GM10266 (cell line): ENCODE results near the gene PLEKHA6.

Source experiments
- DNase-seq: peaks from one replicate; pipeline ENCODE4 v3.0.0; 2012; ENCODE audit errors: extremely low spot score
- TF ChIP-seq, protein P1 (sequence below): IDR thresholded peaks from 2 replicates; pipeline ENCODE4 v1.5.1; 2012; ENCODE audit warnings: mild to moderate bottlenecking, low read depth; ENCODE audit not compliant: control insufficient read depth, insufficient read depth; ENCODE audit errors: missing control alignments

The PLEKHA6 gene

DNA sequence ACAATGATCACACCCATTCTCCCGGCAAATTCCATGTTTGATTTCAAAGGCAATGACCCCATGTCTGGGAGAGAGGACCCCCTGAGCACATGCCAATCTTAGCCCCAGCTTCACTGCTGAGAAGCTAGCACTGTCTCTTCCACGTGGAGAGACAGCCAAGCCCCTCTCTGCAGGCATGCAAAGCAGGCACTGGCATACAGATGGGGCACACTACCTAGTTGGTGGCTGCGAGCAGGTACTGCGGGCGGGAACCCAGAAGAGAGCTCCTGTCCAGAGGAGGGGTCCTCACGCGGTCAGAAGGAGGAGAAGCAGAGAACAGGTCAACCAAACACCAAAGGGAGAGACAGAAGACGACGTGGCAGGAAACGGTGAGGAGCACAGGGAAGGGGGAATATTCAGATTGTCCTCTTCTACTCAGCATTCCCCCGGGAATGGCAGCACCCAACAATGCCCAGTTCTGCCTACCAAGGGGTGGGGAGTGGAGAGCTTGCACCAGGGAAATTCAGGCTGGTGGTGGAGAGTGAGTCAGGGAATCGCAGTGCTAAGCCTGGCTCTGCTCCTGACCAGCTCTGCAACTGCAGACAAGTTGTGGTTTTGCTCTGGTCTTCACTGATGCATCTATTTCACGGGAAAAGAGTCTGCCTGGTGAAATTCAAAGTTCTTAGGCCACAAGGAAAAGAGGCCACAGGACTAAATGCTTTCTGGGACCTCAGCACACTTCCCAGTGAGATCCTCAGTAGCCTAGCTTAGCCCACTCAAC lies 97.8 kb downstream of the PLEKHA6 start:
- no peak for DNase-seq
- TF ChIP-seq, protein P1, sequence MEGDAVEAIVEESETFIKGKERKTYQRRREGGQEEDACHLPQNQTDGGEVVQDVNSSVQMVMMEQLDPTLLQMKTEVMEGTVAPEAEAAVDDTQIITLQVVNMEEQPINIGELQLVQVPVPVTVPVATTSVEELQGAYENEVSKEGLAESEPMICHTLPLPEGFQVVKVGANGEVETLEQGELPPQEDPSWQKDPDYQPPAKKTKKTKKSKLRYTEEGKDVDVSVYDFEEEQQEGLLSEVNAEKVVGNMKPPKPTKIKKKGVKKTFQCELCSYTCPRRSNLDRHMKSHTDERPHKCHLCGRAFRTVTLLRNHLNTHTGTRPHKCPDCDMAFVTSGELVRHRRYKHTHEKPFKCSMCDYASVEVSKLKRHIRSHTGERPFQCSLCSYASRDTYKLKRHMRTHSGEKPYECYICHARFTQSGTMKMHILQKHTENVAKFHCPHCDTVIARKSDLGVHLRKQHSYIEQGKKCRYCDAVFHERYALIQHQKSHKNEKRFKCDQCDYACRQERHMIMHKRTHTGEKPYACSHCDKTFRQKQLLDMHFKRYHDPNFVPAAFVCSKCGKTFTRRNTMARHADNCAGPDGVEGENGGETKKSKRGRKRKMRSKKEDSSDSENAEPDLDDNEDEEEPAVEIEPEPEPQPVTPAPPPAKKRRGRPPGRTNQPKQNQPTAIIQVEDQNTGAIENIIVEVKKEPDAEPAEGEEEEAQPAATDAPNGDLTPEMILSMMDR: no peak

GRCh38 chr1:204261266-204261665 lies 98.5 kb downstream of the PLEKHA6 start:
- DNase-seq: no peak
- TF ChIP-seq, protein P1: no peak

- TF ChIP-seq, protein P1: no peak
- DNase-seq: no peak
Measured at GRCh38 chr1:204260601-204261197, 99.0 kb downstream of the PLEKHA6 start.

- no peak for DNase-seq
- TF ChIP-seq, protein P1: no peak
Measured at GRCh38 chr1:204259782-204260181, 99.9 kb downstream of the PLEKHA6 start.

GRCh38 chr1:204259196-204259595 lies 100.5 kb downstream of the PLEKHA6 start:
- DNase-seq: no peak
- TF ChIP-seq, protein P1: no peak

GRCh38 chr1:204258213-204259115 lies 101.3 kb downstream of the PLEKHA6 start:
- TF ChIP-seq, protein P1: peak; percentile 66
- DNase-seq: peak; percentile 56
